GM12872 (cell line): Measurements from ENCODE around the gene ETS2.

Source experiments
- CTCF ChIP-seq: IDR thresholded peaks from 3 replicates; pipeline ENCODE4 v1.5.1; 2011; ENCODE audit warnings: low read depth, mild to moderate bottlenecking, low read length, moderate library complexity; ENCODE audit not compliant: insufficient read depth

Gene ETS2

GRCh38 chr21:38863843-38864363 lies 58.2 kb downstream of the ETS2 start:
- TF ChIP-seq CTCF: no peak

GRCh38 chr21:38864964-38865363 lies 59.2 kb downstream of the ETS2 start:
- TF ChIP-seq CTCF: no peak

GRCh38 chr21:38869196-38869595 lies 63.5 kb downstream of the ETS2 start:
- TF ChIP-seq CTCF: no peak

- no peak for TF ChIP-seq CTCF
These were observed 64.2 kb downstream of the ETS2 start for GRCh38 chr21:38869946-38870345.
